SK-N-SH (cell line): ENCODE results near the gene RNF44. TPM values are rescaled to one million over a fixed set of nuclear protein-coding genes. Genes with fewer than 3 reads are reported as not detected.

Experiments
- CTCF ChIA-PET: fragments of 300-600, 350-600 bp; formaldehyde crosslinking; extraction: SDS; loops from one replicate; lab custom pipeline; 2021; lab: Yijun Ruan, JAX
- POLR2A ChIA-PET: fragments of 350-600 bp; sonication (Branson Sonifier 250); formaldehyde crosslinking; extraction: SDS; loops from one replicate; lab custom pipeline; 2020; ENCODE audit warnings: antibody characterized with exemption, inconsistent platforms; lab: Yijun Ruan, JAX
- DNase-seq: peaks from one replicate; pipeline ENCODE4 v3.0.0; 2012
- H2AFZ ChIP-seq: fragments of 200-600 bp; sonication (generic); 2 replicates; pipeline ENCODE4 v1.8.1; 2016; ENCODE audit warnings: antibody characterized with exemption, mild to moderate bottlenecking, low read depth
- H3F3A ChIP-seq: fragments of 200-600 bp; sonication (generic); replicated peaks from 2 replicates; pipeline ENCODE3; 2016; ENCODE audit warnings: antibody characterized with exemption, mild to moderate bottlenecking; ENCODE audit not compliant: insufficient read depth
- H3K27ac ChIP-seq, 2 experiments: fragments of 200-500 bp in 1 of 2; fragments of 200-600 bp in 1 of 2; sonication (Bioruptor generic) in 1 of 2; sonication (generic), shearing (Covaris generic) in 1 of 2; 2 replicates each; pipeline versions ENCODE4 v1.5.1 to v1.6.1; 2014 to 2016; ENCODE audit warnings: low read depth in 2 of 2, inconsistent platforms in 1 of 2, low read length in 1 of 2, mild to moderate bottlenecking in 1 of 2, mixed read lengths in 1 of 2
- H3K27me3 ChIP-seq: fragments of 200-600 bp; sonication (generic), shearing (Covaris generic); 2 replicates; pipeline ENCODE4 v1.6.1; 2016; ENCODE audit warnings: mixed run types; ENCODE audit not compliant: insufficient read depth
- H3K36me3 ChIP-seq, 2 experiments: fragments of 200-500 bp in 1 of 2; fragments of 200-600 bp in 1 of 2; sonication (Bioruptor generic) in 1 of 2; sonication (generic) in 1 of 2; replicated peaks in 1 of 2; 2 replicates each; pipeline versions ENCODE3 to v1.5.1; 2014 to 2016; ENCODE audit warnings: low read length in 1 of 2, mild to moderate bottlenecking in 1 of 2; ENCODE audit not compliant: insufficient read depth in 2 of 2, control insufficient read depth in 1 of 2
- H3K4me1 ChIP-seq, 2 experiments: fragments of 200-500 bp in 1 of 2; fragments of 200-600 bp in 1 of 2; sonication (Bioruptor generic) in 1 of 2; sonication (generic), shearing (Covaris generic) in 1 of 2; 2 replicates each; pipeline versions ENCODE4 v1.5.1 to v1.6.1; 2014 to 2016; ENCODE audit warnings: low read depth in 1 of 2, low read length in 1 of 2, mixed run types in 1 of 2; ENCODE audit not compliant: insufficient read depth in 2 of 2, control insufficient read depth in 1 of 2
- H3K4me2 ChIP-seq: fragments of 200-600 bp; sonication (generic), shearing (Covaris generic); 2 replicates; pipeline ENCODE4 v1.6.1; 2017; ENCODE audit warnings: mixed run types
- H3K4me3 ChIP-seq, 2 experiments: fragments of 200-500 bp in 1 of 2; fragments of 200-600 bp in 1 of 2; sonication (Bioruptor generic) in 1 of 2; sonication (generic), shearing (Covaris generic) in 1 of 2; 2 replicates each; pipeline versions ENCODE4 v1.5.1 to v1.8.1; 2014 to 2016; ENCODE audit warnings: low read depth in 2 of 2, inconsistent platforms in 1 of 2, low read length in 1 of 2, mild to moderate bottlenecking in 1 of 2, mixed read lengths in 1 of 2, moderate library complexity in 1 of 2
- H3K79me2 ChIP-seq: fragments of 200-600 bp; sonication (generic); 2 replicates; pipeline ENCODE4 v1.8.1; 2017; ENCODE audit warnings: mild to moderate bottlenecking; ENCODE audit not compliant: insufficient read depth
- H3K9ac ChIP-seq: fragments of 200-600 bp; sonication (generic); 2 replicates; pipeline ENCODE4 v1.6.1; 2017; ENCODE audit warnings: mixed run types
- H3K9me2 ChIP-seq: fragments of 200-600 bp; sonication (generic); 2 replicates; pipeline ENCODE4 v1.6.1; 2017; ENCODE audit warnings: mixed run types
- H3K9me3 ChIP-seq: fragments of 200-600 bp; sonication (generic); 2 replicates; pipeline ENCODE4 v1.6.1; 2017; ENCODE audit warnings: mixed run types, mild to moderate bottlenecking, moderate library complexity
- H4K20me1 ChIP-seq: fragments of 200-600 bp; sonication (generic); 2 replicates; pipeline ENCODE4 v1.6.1; 2017; ENCODE audit warnings: mild to moderate bottlenecking, mixed run types; ENCODE audit not compliant: insufficient read depth
- ELF1 ChIP-seq: IDR thresholded peaks from 2 replicates; pipeline ENCODE4 v1.4.0; 2012
- GATA2 ChIP-seq: sonication (generic); formaldehyde crosslinking; IDR thresholded peaks from 2 replicates; pipeline ENCODE4 v1.5.0; 2020; ENCODE audit warnings: mild to moderate bottlenecking, missing genetic modification reagents
- IRF3 ChIP-seq: fragments of 150-350 bp; IDR thresholded peaks from 2 replicates; pipeline ENCODE4 v1.6.1; 2016; ENCODE audit warnings: mild to moderate bottlenecking, low read depth, low read length
- REST ChIP-seq: IDR thresholded peaks from 2 replicates; pipeline ENCODE4 v1.6.1; 2012; ENCODE audit warnings: mild to moderate bottlenecking, low read depth, low read length, moderate library complexity
- SIN3A ChIP-seq: IDR thresholded peaks from 2 replicates; pipeline ENCODE4 v1.6.1; 2012; ENCODE audit warnings: low read depth, mild to moderate bottlenecking, low read length, moderate library complexity, borderline replicate concordance
- TAF1 ChIP-seq: IDR thresholded peaks from 2 replicates; pipeline ENCODE4 v1.6.1; 2012; ENCODE audit warnings: low read depth, mild to moderate bottlenecking, low read length, moderate library complexity, borderline replicate concordance
- TCF12 ChIP-seq: IDR thresholded peaks from 2 replicates; pipeline ENCODE4 v1.4.0; 2012
- USF1 ChIP-seq: IDR thresholded peaks from 2 replicates; pipeline ENCODE4 v1.4.0; 2012; ENCODE audit warnings: low read depth, borderline replicate concordance
- YY1 ChIP-seq: IDR thresholded peaks from 2 replicates; pipeline ENCODE4 v1.4.0; 2012; ENCODE audit warnings: low read depth, mild to moderate bottlenecking
- ZBTB33 ChIP-seq: IDR thresholded peaks from 2 replicates; pipeline ENCODE4 v1.4.0; 2012; ENCODE audit warnings: low read depth, borderline replicate concordance
- WGBS: methylation state at CpG from one replicate; pipeline ENCODE4 v1.1.6; 2017; ENCODE audit warnings: low lambda C conversion rate; 5-methylcytosine and 5-hydroxymethylcytosine counted together
- polyA plus RNA-seq, 3 experiments: library from polyadenylated mRNA; depleted of rRNA; stranded (reverse); fragments of >200 nt; gene quantifications; 2 replicates each; pipeline ENCODE4 v1.2.3, GENCODE V29; 2012

RNF44 gene
- polyA plus RNA-seq, 1 of the 3 experiments (the other 2 are of a cell fraction) = 17.9 TPM

- Histone ChIP-seq H3K4me3 (no peak overlapping the region), H3K4me2 (no peak overlapping the region), H3K27ac (no peak overlapping the region), H3K36me3 (no peaks in the 10 kb centered on the region), H3F3A (no peaks in the 10 kb centered on the region), H3K4me1 (peaks cover 0 to 7% of the 10 kb centered on the region in 2 experiments; a peak in 1 of 4 replicates), H3K9me3 (no peaks in the 10 kb centered on the region), H2AFZ (no peak overlapping the region), H3K9ac (no peak overlapping the region), H3K9me2 (no peaks in the 10 kb centered on the region), H4K20me1 (no peaks in the 10 kb centered on the region), H3K79me2 (no peaks in the 10 kb centered on the region), H3K27me3 (no peaks in the 10 kb centered on the region)
- POLR2A ChIA-PET = interaction anchor here (1.2 to 1.3 kb wide), 2 partner anchors 10 to 20 kb away, joined by 3 to 5 read pairs; no protein-coding TSS in a partner anchor
- 73% methylated on average over 14 of the region's 18 CpGs for WGBS
- CTCF ChIA-PET = interaction anchor here (1.2 to 3.8 kb wide), 3 partner anchors 10 to 824 kb away, joined by 3 to 14 read pairs (median 6); no protein-coding TSS in a partner anchor
- TF ChIP-seq YY1 = no peak
- no peak for TF ChIP-seq TCF12
- TF ChIP-seq TAF1 = no peak
- no peak for TF ChIP-seq USF1
- no peak for TF ChIP-seq IRF3
- no peak for TF ChIP-seq REST
- no peak for TF ChIP-seq ZBTB33
- no peak for TF ChIP-seq ELF1
- no peak for TF ChIP-seq GATA2 (CRISPR knock-in tag)
- TF ChIP-seq SIN3A = no peak
- DNase-seq = no peak
Observed at GRCh38 chr5:176553260-176554085, 16.3 kb upstream of the RNF44 start.
